Measurements from ENCODE around the gene GBP4. TPM values are rescaled to one million over a fixed set of nuclear protein-coding genes. Genes with fewer than 3 reads are reported as not detected.

The GBP4 gene
- total and polyA plus RNA-seq, 10 donors: 14.5 to 63.5 (median 34.3) TPM

DNA sequence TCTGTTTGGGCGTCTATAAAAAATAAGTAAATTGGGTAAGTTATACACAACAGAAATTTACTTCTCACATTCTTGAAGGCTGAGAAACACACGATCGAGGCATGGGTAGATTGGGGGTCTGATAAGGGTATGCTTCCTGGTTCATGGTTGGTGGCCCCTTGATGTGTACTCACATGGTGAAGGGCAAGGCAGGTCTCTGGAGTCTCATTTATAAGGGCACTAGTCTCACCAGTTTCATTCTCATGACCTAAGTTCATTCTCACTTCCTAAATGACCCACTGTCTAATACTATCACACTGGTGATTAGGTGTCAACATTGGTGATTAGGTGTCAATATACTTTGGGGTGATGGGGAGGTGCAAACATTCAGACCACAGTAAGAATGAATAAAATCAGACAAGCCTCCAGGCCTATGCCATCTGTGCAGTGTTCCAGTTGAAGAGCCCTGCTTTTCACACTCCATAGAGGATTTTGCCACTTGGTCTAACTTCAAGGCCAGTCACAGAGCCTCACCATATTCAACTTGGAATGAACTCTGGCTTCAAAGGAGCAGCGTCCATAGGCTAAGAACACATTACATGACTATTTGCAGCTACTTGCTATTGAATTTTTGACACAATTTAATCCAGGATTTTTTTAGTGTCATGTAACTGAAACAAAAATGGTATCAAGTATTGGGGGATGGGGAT is 2.5 kb upstream of the GBP4 start:
- peak overlapping the region; percentile 31 to 91 (median 90) for H3K27ac ChIP-seq
- H3K4me1 ChIP-seq: peaks cover 16 to 56% (median 36%) of the 10 kb centered on the region in 6 donors
- H3K27me3 ChIP-seq (replicated peaks in 1 of 7): no peaks in the 10 kb centered on the region
- intact Hi-C loops (cut with DNase I; ENCODE audit: low total_unique reads): loop anchor here (10.0 kb wide), 1 partner anchor 54 kb away; no protein-coding TSS in a partner anchor
- TF ChIP-seq POLR2AphosphoS5 (IDR thresholded peaks at IDR 0.05) (no peak), POLR2A (IDR thresholded peaks at IDR 0.05) (no peak)
- TF ChIP-seq, protein P1, sequence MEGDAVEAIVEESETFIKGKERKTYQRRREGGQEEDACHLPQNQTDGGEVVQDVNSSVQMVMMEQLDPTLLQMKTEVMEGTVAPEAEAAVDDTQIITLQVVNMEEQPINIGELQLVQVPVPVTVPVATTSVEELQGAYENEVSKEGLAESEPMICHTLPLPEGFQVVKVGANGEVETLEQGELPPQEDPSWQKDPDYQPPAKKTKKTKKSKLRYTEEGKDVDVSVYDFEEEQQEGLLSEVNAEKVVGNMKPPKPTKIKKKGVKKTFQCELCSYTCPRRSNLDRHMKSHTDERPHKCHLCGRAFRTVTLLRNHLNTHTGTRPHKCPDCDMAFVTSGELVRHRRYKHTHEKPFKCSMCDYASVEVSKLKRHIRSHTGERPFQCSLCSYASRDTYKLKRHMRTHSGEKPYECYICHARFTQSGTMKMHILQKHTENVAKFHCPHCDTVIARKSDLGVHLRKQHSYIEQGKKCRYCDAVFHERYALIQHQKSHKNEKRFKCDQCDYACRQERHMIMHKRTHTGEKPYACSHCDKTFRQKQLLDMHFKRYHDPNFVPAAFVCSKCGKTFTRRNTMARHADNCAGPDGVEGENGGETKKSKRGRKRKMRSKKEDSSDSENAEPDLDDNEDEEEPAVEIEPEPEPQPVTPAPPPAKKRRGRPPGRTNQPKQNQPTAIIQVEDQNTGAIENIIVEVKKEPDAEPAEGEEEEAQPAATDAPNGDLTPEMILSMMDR (IDR thresholded peaks at IDR 0.05 in 8 of 11, conservative IDR thresholded peaks at IDR 0.05 in 3 of 11): no peak
- DNase-seq: no peak
- peak overlapping the region in 1 of 8 donors; percentile 24 for H3K4me3 ChIP-seq
- WGBS, 5 donors: 48 to 63% (median 58%) methylated on average over 4 of the region's 4 CpGs
- peaks cover 0 to 27% (median 19%) of the 10 kb centered on the region in 8 donors for H3K9me3 ChIP-seq
- H3K36me3 ChIP-seq: peaks cover 0 to 16% (median 0%) of the 10 kb centered on the region in 6 donors

DNA sequence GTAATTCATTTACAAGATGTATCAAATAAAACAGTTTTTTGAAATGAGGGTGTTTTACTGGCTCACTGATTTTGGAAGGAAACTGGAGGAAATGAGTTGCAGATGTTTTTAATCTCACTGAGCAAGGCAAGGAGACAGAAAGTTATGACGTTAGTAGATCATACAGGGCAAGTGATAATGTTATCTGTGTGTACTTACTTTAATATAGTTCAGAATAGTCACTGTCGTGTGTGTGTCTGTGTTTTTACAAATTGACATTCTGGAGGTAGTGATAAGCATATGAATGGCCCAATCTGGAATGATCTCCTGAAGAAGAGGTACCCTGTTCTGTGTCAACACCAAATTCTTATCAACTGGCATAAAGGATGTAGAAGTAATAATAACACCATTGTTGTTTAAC is 1.9 kb upstream of the GBP4 start:
- 3 to 7% (median 3%) methylated on average over 2 of the region's 2 CpGs for WGBS, 5 donors

GRCh38 chr1:89199525-89200031 is 836 bp upstream of the GBP4 start:
- peak overlapping the region; percentile 81 to 91 (median 90) for H3K27ac ChIP-seq
- intact Hi-C loops (cut with DNase I; ENCODE audit: low total_unique reads): loop anchor here (10.0 kb wide), 2 partner anchors 55 to 155 kb away; no protein-coding TSS in a partner anchor
- H3K36me3 ChIP-seq: peaks cover 0 to 16% (median 4%) of the 10 kb centered on the region in 6 donors
- no peaks in the 10 kb centered on the region for H3K27me3 ChIP-seq (replicated peaks in 1 of 7)
- DNase-seq: no peak
- peaks cover 0 to 10% (median 7%) of the 10 kb centered on the region in 8 donors for H3K9me3 ChIP-seq
- peak overlapping the region; percentile 39 to 80 (median 64) for H3K4me3 ChIP-seq
- TF ChIP-seq POLR2A (IDR thresholded peaks at IDR 0.05) (no peak), POLR2AphosphoS5 (IDR thresholded peaks at IDR 0.05) (no peak)
- TF ChIP-seq, protein P1 (IDR thresholded peaks at IDR 0.05 in 8 of 11, conservative IDR thresholded peaks at IDR 0.05 in 3 of 11): no peak
- WGBS, 5 donors: 0 to 4% (median 3%) methylated on average over 1 of the region's 1 CpG
- H3K4me1 ChIP-seq: peaks cover 16 to 73% (median 53%) of the 10 kb centered on the region in 6 donors

More for the DNA sequence above, 1.9 kb upstream of the GBP4 start:
- Histone ChIP-seq H3K4me1 (peaks cover 16 to 62% (median 42%) of the 10 kb centered on the region in 6 donors), H3K27ac (peak overlapping the region; percentile 31 to 91 (median 90)), H3K9me3 (peaks cover 0 to 21% (median 18%) of the 10 kb centered on the region in 8 donors), H3K27me3 (replicated peaks in 1 of 7) (no peaks in the 10 kb centered on the region), H3K36me3 (peaks cover 0 to 16% (median 0%) of the 10 kb centered on the region in 6 donors), H3K4me3 (peak overlapping the region in 1 of 8 donors; percentile 24)
- intact Hi-C loops (cut with DNase I; ENCODE audit: low total_unique reads): loop anchor here (10.0 kb wide), 1 partner anchor 54 kb away; no protein-coding TSS in a partner anchor
- no peak for TF ChIP-seq POLR2AphosphoS5 (IDR thresholded peaks at IDR 0.05)
- TF ChIP-seq, protein P1 (IDR thresholded peaks at IDR 0.05 in 8 of 11, conservative IDR thresholded peaks at IDR 0.05 in 3 of 11): no peak
- DNase-seq: no peak

DNA sequence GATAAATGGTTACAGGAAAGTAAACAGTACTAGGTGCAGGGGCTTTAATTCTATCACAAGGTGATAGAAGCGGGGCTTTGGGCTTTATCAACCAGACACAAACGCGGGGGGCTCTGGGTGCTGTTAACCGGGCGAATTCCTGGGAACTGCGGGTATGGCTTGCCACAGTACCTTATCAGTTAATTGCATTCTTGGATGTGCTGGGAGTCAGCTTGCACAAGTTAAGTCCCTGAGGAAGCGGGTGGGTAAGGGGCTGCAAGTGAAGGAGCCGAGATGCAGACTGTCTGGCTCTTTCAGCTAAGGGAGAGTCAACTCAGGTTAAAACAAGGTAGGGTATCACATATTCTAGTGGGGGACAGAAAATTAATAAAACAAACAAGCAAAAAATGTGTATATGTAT is 661 bp downstream of the GBP4 start:
- H3K27ac ChIP-seq: peak overlapping the region; percentile 81 to 91 (median 90)
- TF ChIP-seq, protein P1 (IDR thresholded peaks at IDR 0.05 in 8 of 11, conservative IDR thresholded peaks at IDR 0.05 in 3 of 11): no peak
- no peak for TF ChIP-seq POLR2AphosphoS5 (IDR thresholded peaks at IDR 0.05)
- TF ChIP-seq POLR2A (IDR thresholded peaks at IDR 0.05): no peak
- H3K4me1 ChIP-seq: peaks cover 16 to 88% (median 58%) of the 10 kb centered on the region in 6 donors
- H3K4me3 ChIP-seq: peak overlapping the region; percentile 39 to 80 (median 64)
- no peaks in the 10 kb centered on the region for H3K9me3 ChIP-seq
- WGBS, 5 donors: 0 to 8% (median 4%) methylated on average over 8 of the region's 8 CpGs
- DNase-seq: no peak
- H3K36me3 ChIP-seq: peaks cover 0 to 31% (median 8%) of the 10 kb centered on the region in 6 donors
- H3K27me3 ChIP-seq (replicated peaks in 1 of 7): no peaks in the 10 kb centered on the region
- intact Hi-C loops (cut with DNase I; ENCODE audit: low total_unique reads): loop anchor here (10.0 kb wide), 1 partner anchor 157 kb away; no protein-coding TSS in a partner anchor

Data from spleen (tissue), 11 donors.